K562 (cell line): Measurements from ENCODE around the gene RABGAP1L. TPM values are rescaled to one million over a fixed set of nuclear protein-coding genes. Genes with fewer than 3 reads are reported as not detected.

ENCODE experiments used
- ARID4B ChIP-seq: sonication (generic); formaldehyde crosslinking; IDR thresholded peaks from 2 replicates; pipeline ENCODE4 v1.8.0; 2022; ENCODE audit warnings: mild to moderate bottlenecking, missing genetic modification reagents
- ARNT ChIP-seq, 2 experiments: fragments of 450-650 bp; IDR thresholded peaks; 2 replicates each; pipeline ENCODE4 v1.6.1; 2016; ENCODE audit warnings: mild to moderate bottlenecking in 1 of 2
- BMI1 ChIP-seq: fragments of 150-350 bp; IDR thresholded peaks from 2 replicates; pipeline ENCODE4 v1.6.1; 2014; ENCODE audit warnings: low read length
- CBX3 ChIP-seq, 2 experiments: IDR thresholded peaks; 1 replicate in 1 of 2; 2 replicates in 1 of 2; pipeline ENCODE4 v1.6.1; 2012; ENCODE audit warnings: inconsistent platforms in 2 of 2, low read length in 2 of 2, borderline replicate concordance in 1 of 2, control low read depth in 1 of 2
- CREB3 ChIP-seq: fragments of 450-650 bp; conservative IDR thresholded peaks from 2 replicates; pipeline ENCODE4 v1.6.1; 2016; ENCODE audit warnings: missing genetic modification characterization, low read depth, mild to moderate bottlenecking, missing compliant biosample characterization, moderate library complexity
- ETV1 ChIP-seq: fragments of 450-650 bp; conservative IDR thresholded peaks from 2 replicates; pipeline ENCODE4 v1.6.1; 2016; ENCODE audit warnings: missing genetic modification characterization, control low read depth, low read depth, missing compliant biosample characterization
- GABPB2 ChIP-seq: fragments of 250-450 bp; sonication (Bioruptor Pico); conservative IDR thresholded peaks from 2 replicates; pipeline ENCODE4 v1.5.1; 2021; ENCODE audit warnings: mild to moderate bottlenecking
- KDM1A ChIP-seq, 2 experiments: fragments of 450-650 bp; IDR thresholded peaks; 2 replicates each; pipeline ENCODE4 v1.6.1; 2016; ENCODE audit warnings: mild to moderate bottlenecking in 2 of 2
- NR2F6 ChIP-seq: fragments of 450-650 bp; formaldehyde crosslinking; IDR thresholded peaks from 2 replicates; pipeline ENCODE4 v1.4.0; 2020; ENCODE audit warnings: mild to moderate bottlenecking
- NR3C1 ChIP-seq: sonication (generic); formaldehyde crosslinking; IDR thresholded peaks from 2 replicates; pipeline ENCODE4 v1.8.1; 2022; ENCODE audit warnings: missing genetic modification reagents
- PHF8 ChIP-seq: fragments of 200-600 bp; sonication (generic); IDR thresholded peaks from 2 replicates; pipeline ENCODE4 v1.6.1; 2012; ENCODE audit warnings: mixed run types, mild to moderate bottlenecking, inconsistent platforms, low read length, moderate library complexity, borderline replicate concordance
- PRPF4 ChIP-seq: fragments of 200-400 bp; formaldehyde crosslinking; IDR thresholded peaks from one replicate; pipeline ENCODE4 v1.6.1; 2017; ENCODE audit warnings: low read length, low read depth, mild to moderate bottlenecking; ENCODE audit not compliant: insufficient read depth, poor library complexity, severe bottlenecking
- SMC3 ChIP-seq: conservative IDR thresholded peaks from 2 replicates; pipeline ENCODE4 v1.6.1; 2011; ENCODE audit warnings: low read depth, low read length, improper control_type of control experiment; ENCODE audit not compliant: insufficient read depth
- THRA ChIP-seq: fragments of 450-650 bp; IDR thresholded peaks from 2 replicates; pipeline ENCODE4 v1.6.1; 2017; ENCODE audit warnings: mild to moderate bottlenecking, moderate library complexity
- U2AF1 ChIP-seq: fragments of 200-400 bp; formaldehyde crosslinking; optimal IDR thresholded peaks from 2 replicates; pipeline ENCODE3; 2017; ENCODE audit warnings: mild to moderate bottlenecking, low read depth, low read length, moderate library complexity
- XRCC4 ChIP-seq: IDR thresholded peaks from one replicate; pipeline ENCODE4 v1.6.1; 2011; ENCODE audit not compliant: insufficient read depth, insufficient read length; ENCODE audit errors: extremely low read depth
- ZNF263 ChIP-seq: sonication (generic); formaldehyde crosslinking; IDR thresholded peaks from 2 replicates; pipeline ENCODE4 v1.8.0; 2022; ENCODE audit warnings: mild to moderate bottlenecking, missing genetic modification reagents, borderline replicate concordance
- ZNF324 ChIP-seq: fragments of 250-450 bp; sonication (Bioruptor Pico); IDR thresholded peaks from 2 replicates; pipeline ENCODE4 v1.4.0; 2020; ENCODE audit warnings: mild to moderate bottlenecking
- ZNF766 ChIP-seq: fragments of 200-800 bp; sonication (Bioruptor generic); conservative IDR thresholded peaks from 2 replicates; pipeline ENCODE4 v1.6.1; 2016; ENCODE audit warnings: missing genetic modification characterization, missing compliant biosample characterization
- polyA plus RNA-seq, 8 experiments: library from polyadenylated mRNA; depleted of rRNA in 4 of 8; stranded (reverse) in 5 of 8; unstranded in 3 of 8; fragments of >200 nt; fragmentation: Nextera tagmentation in 2 of 8; fragmentation: Illumina TruSeq in 1 of 8; extraction: Ambion mirVana in 2 of 8; extraction: Trizol in 1 of 8; gene quantifications; 2 replicates each; pipeline versions ENCODE4 v1.2.1 to v1.2.3, GENCODE V29; 2011 to 2014; ENCODE audit warnings: inconsistent platforms in 1 of 8, missing spikeins in 1 of 8
- total RNA-seq, 7 experiments: library from RNA; depleted of rRNA in 6 of 7; stranded (reverse); fragments of >200 nt in 6 of 7; fragmentation: Illumina TruSeq in 2 of 7; extraction: Trizol in 2 of 7; gene quantifications; 2 replicates each; pipeline versions ENCODE4 v1.2.1 to v1.2.3, GENCODE V29; 2011 to 2021; ENCODE audit warnings: low replicate concordance in 1 of 7

RABGAP1L gene
- total and polyA plus RNA-seq, 9 of the 15 experiments (the other 6 are each of a cell fraction or from before 2014, with no cell fraction given): 16.5 to 44.9 (median 26.7) TPM

GRCh38 chr1:174159252-174160108, at the start of gene RABGAP1L (continued):
- TF ChIP-seq KDM1A (IDR thresholded peaks at IDR 0.05): peak in 1 of 2 experiments; percentile 39; a peak in 1 of 4 replicates
- TF ChIP-seq ZNF766 (CRISPR knock-in tag): peak; percentile 98
- no peak for TF ChIP-seq GABPB2 (CRISPR knock-in tag)
- TF ChIP-seq XRCC4: no peak
- no peak for TF ChIP-seq THRA
- TF ChIP-seq CREB3 (tag): no peak; the same call in none of the 2 replicates
- no peak for TF ChIP-seq PRPF4
- peak; percentile 92; the same call in 1 of the 2 replicates for TF ChIP-seq PHF8
- TF ChIP-seq SMC3: no peak
- TF ChIP-seq ZNF263: peak; percentile 79
- no peak for TF ChIP-seq ZNF324 (CRISPR knock-in tag)
- peak; percentile 81 for TF ChIP-seq ARID4B (CRISPR knock-in tag)
- 0 out of 2 replicates have a peak, but pooled peaks have one; percentile 47 for TF ChIP-seq NR2F6 (CRISPR knock-in tag)
- TF ChIP-seq CBX3 (IDR thresholded peaks at IDR 0.05; ENCODE audit: borderline replicate concordance in 1 of 2, low read length in 2 of 2): no peak
- no peak for TF ChIP-seq ARNT (IDR thresholded peaks at IDR 0.05)
- no peak for TF ChIP-seq BMI1
- TF ChIP-seq U2AF1: peak; percentile 98
- peak; percentile 43 for TF ChIP-seq ETV1 (tag)
- TF ChIP-seq NR3C1: no peak
